ENCODE results near the gene PSMC1.
"Not testable (repeated sequence)": the region's sequence is repeated elsewhere in the genome, so short reads cannot be mapped to it uniquely, and the experiment has no call there.

The PSMC1 gene

GRCh38 chr14:90256354-90257131 is at the start of gene PSMC1:
TSS of gene PSMC1 (plus strand) at chr14:90256553. CDS start at chr14:90256598, 45 bp downstream.
- in situ Hi-C loops (cut with MboI; ENCODE audit: low sequenced_read_pairs, unreplicated experiment): no loop called here
- DNase-seq (ENCODE audit: low spot score): peak; percentile 90
- TF ChIP-seq, protein P1, sequence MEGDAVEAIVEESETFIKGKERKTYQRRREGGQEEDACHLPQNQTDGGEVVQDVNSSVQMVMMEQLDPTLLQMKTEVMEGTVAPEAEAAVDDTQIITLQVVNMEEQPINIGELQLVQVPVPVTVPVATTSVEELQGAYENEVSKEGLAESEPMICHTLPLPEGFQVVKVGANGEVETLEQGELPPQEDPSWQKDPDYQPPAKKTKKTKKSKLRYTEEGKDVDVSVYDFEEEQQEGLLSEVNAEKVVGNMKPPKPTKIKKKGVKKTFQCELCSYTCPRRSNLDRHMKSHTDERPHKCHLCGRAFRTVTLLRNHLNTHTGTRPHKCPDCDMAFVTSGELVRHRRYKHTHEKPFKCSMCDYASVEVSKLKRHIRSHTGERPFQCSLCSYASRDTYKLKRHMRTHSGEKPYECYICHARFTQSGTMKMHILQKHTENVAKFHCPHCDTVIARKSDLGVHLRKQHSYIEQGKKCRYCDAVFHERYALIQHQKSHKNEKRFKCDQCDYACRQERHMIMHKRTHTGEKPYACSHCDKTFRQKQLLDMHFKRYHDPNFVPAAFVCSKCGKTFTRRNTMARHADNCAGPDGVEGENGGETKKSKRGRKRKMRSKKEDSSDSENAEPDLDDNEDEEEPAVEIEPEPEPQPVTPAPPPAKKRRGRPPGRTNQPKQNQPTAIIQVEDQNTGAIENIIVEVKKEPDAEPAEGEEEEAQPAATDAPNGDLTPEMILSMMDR (IDR thresholded peaks at IDR 0.05; ENCODE audit: borderline replicate concordance, control extremely low read depth, extremely low read depth, insufficient read depth, missing control alignments): no peak

- in situ Hi-C loops (cut with MboI; ENCODE audit: low sequenced_read_pairs, unreplicated experiment): no loop called here
- no peak for DNase-seq (ENCODE audit: low spot score)
Observed at GRCh38 chr14:90213099-90213748, 43.1 kb upstream of the PSMC1 start.

GRCh38 chr14:90228478-90228877 is 27.9 kb upstream of the PSMC1 start:
- TF ChIP-seq, protein P1 (IDR thresholded peaks at IDR 0.05; ENCODE audit: borderline replicate concordance, control extremely low read depth, extremely low read depth, insufficient read depth, missing control alignments): no peak
- DNase-seq (ENCODE audit: low spot score): no peak
- in situ Hi-C loops (cut with MboI; ENCODE audit: low sequenced_read_pairs, unreplicated experiment): no loop called here

More at GRCh38 chr14:90213099-90213748, 43.1 kb upstream of the PSMC1 start:
- TF ChIP-seq, protein P1 (IDR thresholded peaks at IDR 0.05; ENCODE audit: borderline replicate concordance, control extremely low read depth, extremely low read depth, insufficient read depth, missing control alignments): no peak

GRCh38 chr14:90229942-90230341 is 26.4 kb upstream of the PSMC1 start:
- DNase-seq (ENCODE audit: low spot score): not testable (repeated sequence)
- in situ Hi-C loops (cut with MboI; ENCODE audit: low sequenced_read_pairs, unreplicated experiment): loop anchor here (10.0 kb wide), 1 partner anchor 255 kb away; no protein-coding TSS in a partner anchor

GRCh38 chr14:90235179-90235976 is 21.0 kb upstream of the PSMC1 start:
- in situ Hi-C loops (cut with MboI; ENCODE audit: low sequenced_read_pairs, unreplicated experiment): loop anchor here (10.0 kb wide), 1 partner anchor 261 kb away; no protein-coding TSS in a partner anchor
- TF ChIP-seq, protein P1 (IDR thresholded peaks at IDR 0.05; ENCODE audit: borderline replicate concordance, control extremely low read depth, extremely low read depth, insufficient read depth, missing control alignments): peak; percentile 88
- peak; percentile 84 for DNase-seq (ENCODE audit: low spot score)

DNA sequence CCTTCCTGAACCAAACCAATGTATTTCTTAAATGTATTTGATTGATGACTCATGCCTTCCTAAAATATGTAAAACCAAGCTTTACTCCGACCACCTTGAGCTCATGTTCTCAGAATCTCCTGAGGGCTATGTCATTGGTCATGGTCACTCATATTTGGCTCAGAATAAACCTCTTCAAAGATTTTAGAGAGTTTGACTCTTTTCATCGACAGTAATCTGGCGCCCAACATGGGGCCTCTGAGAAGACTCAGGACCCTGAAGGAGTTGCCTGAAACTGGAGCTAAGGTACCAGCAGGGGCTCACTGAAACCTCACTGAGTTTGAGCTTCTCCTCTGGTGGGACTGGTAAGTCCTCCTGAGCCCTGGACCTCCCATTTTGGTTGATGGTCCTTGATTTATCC is 17.2 kb upstream of the PSMC1 start:
- TF ChIP-seq, protein P1 (IDR thresholded peaks at IDR 0.05; ENCODE audit: borderline replicate concordance, control extremely low read depth, extremely low read depth, insufficient read depth, missing control alignments): no peak
- no peak for DNase-seq (ENCODE audit: low spot score)
- in situ Hi-C loops (cut with MboI; ENCODE audit: low sequenced_read_pairs, unreplicated experiment): loop anchor here (10.0 kb wide), 1 partner anchor 264 kb away; no protein-coding TSS in a partner anchor
